Esophagus mucosa (tissue), 1 donor: ENCODE measurements around the gene RXRB. TPM values are rescaled to one million over a fixed set of nuclear protein-coding genes. Genes with fewer than 3 reads are reported as not detected.

Experiments used
- ATAC-seq: fragments of 200-7000 bp; cut with Tn5 transposase; one replicate; pipeline ENCODE4 v1.9.1; 2020
- total RNA-seq: library from RNA; stranded (reverse); gene quantifications from one replicate; pipeline ENCODE4 v1.2.4, GENCODE V29; 2023
- donor health status: DM: yes; HTN: yes; CAD: no.

RXRB gene
- total RNA-seq, 1 donor from 2014 or later = 19.6 TPM

GRCh38 chr6:33211666-33212422, 11.4 kb upstream of the RXRB start:
- no peak for ATAC-seq

GRCh38 chr6:33211136-33211535, 10.7 kb upstream of the RXRB start:
- ATAC-seq = no peak

GRCh38 chr6:33209856-33210255, 9.4 kb upstream of the RXRB start:
- ATAC-seq = no peak

- peak; percentile 64 for ATAC-seq
Measured at GRCh38 chr6:33208091-33208967, 7.9 kb upstream of the RXRB start, which contains the start of gene RING1. Gene RING1 (plus strand): TSS chr6:33208500. CDS start chr6:33208823, 323 bp downstream.

GRCh38 chr6:33207552-33208090, 7.2 kb upstream of the RXRB start:
- no peak for ATAC-seq

- no peak for ATAC-seq
Measured at GRCh38 chr6:33206864-33207551, 6.5 kb upstream of the RXRB start.

GRCh38 chr6:33206027-33206863, 5.8 kb upstream of the RXRB start:
- no peak for ATAC-seq

GRCh38 chr6:33205191-33206026, 4.9 kb upstream of the RXRB start:
- ATAC-seq = peak; percentile 18

GRCh38 chr6:33204415-33205190, 4.1 kb upstream of the RXRB start, which contains the start of gene HSD17B8:
Gene HSD17B8 (plus strand): TSS chr6:33204655. CDS start chr6:33204669, 14 bp downstream.
- ATAC-seq = peak; percentile 67

- no peak for ATAC-seq
Measured at GRCh38 chr6:33204165-33204414, 3.6 kb upstream of the RXRB start.

GRCh38 chr6:33203443-33204164, 3.1 kb upstream of the RXRB start:
- no peak for ATAC-seq

- no peak for ATAC-seq
Measured at GRCh38 chr6:33202799-33203198, 2.3 kb upstream of the RXRB start.

GRCh38 chr6:33201935-33202334, 1.5 kb upstream of the RXRB start:
- no peak for ATAC-seq

GRCh38 chr6:33201147-33201545, 681 bp upstream of the RXRB start:
- peak; percentile 0 for ATAC-seq

- ATAC-seq = peak; percentile 42
Measured at GRCh38 chr6:33199687-33200218, 712 bp downstream of the RXRB start.

GRCh38 chr6:33198853-33199436, 1.5 kb downstream of the RXRB start:
- ATAC-seq = no peak

- no peak for ATAC-seq
Measured at GRCh38 chr6:33198159-33198852, 2.2 kb downstream of the RXRB start.

- ATAC-seq = peak; percentile 26
Measured at GRCh38 chr6:33197431-33198048, 2.9 kb downstream of the RXRB start.
